HepG2 (cell line): ENCODE data around the gene GBA2. TPM values are rescaled to one million over a fixed set of nuclear protein-coding genes. Genes with fewer than 3 reads are reported as not detected.

Source experiments
- ONECUT2 ChIP-seq: sonication (generic); formaldehyde crosslinking; IDR thresholded peaks from 2 replicates; pipeline ENCODE4 v1.4.0; 2020; ENCODE audit warnings: missing genetic modification reagents
- SOX5 ChIP-seq: IDR thresholded peaks from 2 replicates; pipeline ENCODE4 v1.6.1; 2016; ENCODE audit warnings: borderline replicate concordance
- polyA plus RNA-seq, 8 experiments: library from polyadenylated mRNA; depleted of rRNA in 3 of 8; stranded (reverse) in 7 of 8; unstranded in 1 of 8; fragments of >200 nt; fragmentation: Illumina TruSeq in 4 of 8; extraction: Trizol in 4 of 8; gene quantifications; 2 replicates each; pipeline versions ENCODE4 v1.2.1 to v1.2.3, GENCODE V29; 2011 to 2016; ENCODE audit warnings: low read depth in 4 of 8, missing spikeins in 1 of 8, mixed read lengths in 1 of 8; ENCODE audit not compliant: insufficient read depth in 1 of 8
- total RNA-seq, 5 experiments: library from RNA; depleted of rRNA; stranded (reverse); fragments of >200 nt; fragmentation: Illumina TruSeq; extraction: Trizol; gene quantifications; 2 replicates each; pipeline ENCODE4 v1.2.3, GENCODE V29; 2016; ENCODE audit warnings: low read depth in 1 of 5
- TF ChIP-seq, protein P1 (sequence below): IDR thresholded peaks from 2 replicates; pipeline ENCODE4 v1.4.0; 2020; ENCODE audit warnings: mild to moderate bottlenecking, missing genetic modification reagents
- TF ChIP-seq, protein P2 (sequence below): sonication (generic); formaldehyde crosslinking; IDR thresholded peaks from 2 replicates; pipeline ENCODE4 v1.4.0; 2020; ENCODE audit warnings: missing genetic modification reagents
- TF ChIP-seq, protein P3 (sequence below), 2 experiments: sonication (generic) in 1 of 2; formaldehyde crosslinking in 1 of 2; IDR thresholded peaks; 2 replicates each; pipeline versions ENCODE4 v1.4.0 to v1.6.1; 2018 to 2020; ENCODE audit warnings: missing genetic modification reagents in 2 of 2, borderline replicate concordance in 1 of 2, low read depth in 1 of 2, mild to moderate bottlenecking in 1 of 2, missing biosample characterization in 1 of 2
- TF ChIP-seq, protein P4 (sequence below): sonication (generic); formaldehyde crosslinking; IDR thresholded peaks from 2 replicates; pipeline ENCODE4 v1.4.0; 2020; ENCODE audit warnings: mild to moderate bottlenecking, missing genetic modification reagents, borderline replicate concordance

The GBA2 gene
- total and polyA plus RNA-seq, 2 of the 13 experiments (the other 11 are each of a cell fraction or from before 2014, with no cell fraction given), result 37.5 to 86.1 TPM

GRCh38 chr9:35756275-35757225, 7.5 kb upstream of the GBA2 start (continued):
- no peak for TF ChIP-seq ONECUT2 (CRISPR knock-in tag)
- TF ChIP-seq SOX5 (CRISPR knock-in tag), result no peak
- TF ChIP-seq, protein P1, sequence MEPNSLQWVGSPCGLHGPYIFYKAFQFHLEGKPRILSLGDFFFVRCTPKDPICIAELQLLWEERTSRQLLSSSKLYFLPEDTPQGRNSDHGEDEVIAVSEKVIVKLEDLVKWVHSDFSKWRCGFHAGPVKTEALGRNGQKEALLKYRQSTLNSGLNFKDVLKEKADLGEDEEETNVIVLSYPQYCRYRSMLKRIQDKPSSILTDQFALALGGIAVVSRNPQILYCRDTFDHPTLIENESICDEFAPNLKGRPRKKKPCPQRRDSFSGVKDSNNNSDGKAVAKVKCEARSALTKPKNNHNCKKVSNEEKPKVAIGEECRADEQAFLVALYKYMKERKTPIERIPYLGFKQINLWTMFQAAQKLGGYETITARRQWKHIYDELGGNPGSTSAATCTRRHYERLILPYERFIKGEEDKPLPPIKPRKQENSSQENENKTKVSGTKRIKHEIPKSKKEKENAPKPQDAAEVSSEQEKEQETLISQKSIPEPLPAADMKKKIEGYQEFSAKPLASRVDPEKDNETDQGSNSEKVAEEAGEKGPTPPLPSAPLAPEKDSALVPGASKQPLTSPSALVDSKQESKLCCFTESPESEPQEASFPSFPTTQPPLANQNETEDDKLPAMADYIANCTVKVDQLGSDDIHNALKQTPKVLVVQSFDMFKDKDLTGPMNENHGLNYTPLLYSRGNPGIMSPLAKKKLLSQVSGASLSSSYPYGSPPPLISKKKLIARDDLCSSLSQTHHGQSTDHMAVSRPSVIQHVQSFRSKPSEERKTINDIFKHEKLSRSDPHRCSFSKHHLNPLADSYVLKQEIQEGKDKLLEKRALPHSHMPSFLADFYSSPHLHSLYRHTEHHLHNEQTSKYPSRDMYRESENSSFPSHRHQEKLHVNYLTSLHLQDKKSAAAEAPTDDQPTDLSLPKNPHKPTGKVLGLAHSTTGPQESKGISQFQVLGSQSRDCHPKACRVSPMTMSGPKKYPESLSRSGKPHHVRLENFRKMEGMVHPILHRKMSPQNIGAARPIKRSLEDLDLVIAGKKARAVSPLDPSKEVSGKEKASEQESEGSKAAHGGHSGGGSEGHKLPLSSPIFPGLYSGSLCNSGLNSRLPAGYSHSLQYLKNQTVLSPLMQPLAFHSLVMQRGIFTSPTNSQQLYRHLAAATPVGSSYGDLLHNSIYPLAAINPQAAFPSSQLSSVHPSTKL (CRISPR knock-in tag), result peak; percentile 51
- TF ChIP-seq, protein P2, sequence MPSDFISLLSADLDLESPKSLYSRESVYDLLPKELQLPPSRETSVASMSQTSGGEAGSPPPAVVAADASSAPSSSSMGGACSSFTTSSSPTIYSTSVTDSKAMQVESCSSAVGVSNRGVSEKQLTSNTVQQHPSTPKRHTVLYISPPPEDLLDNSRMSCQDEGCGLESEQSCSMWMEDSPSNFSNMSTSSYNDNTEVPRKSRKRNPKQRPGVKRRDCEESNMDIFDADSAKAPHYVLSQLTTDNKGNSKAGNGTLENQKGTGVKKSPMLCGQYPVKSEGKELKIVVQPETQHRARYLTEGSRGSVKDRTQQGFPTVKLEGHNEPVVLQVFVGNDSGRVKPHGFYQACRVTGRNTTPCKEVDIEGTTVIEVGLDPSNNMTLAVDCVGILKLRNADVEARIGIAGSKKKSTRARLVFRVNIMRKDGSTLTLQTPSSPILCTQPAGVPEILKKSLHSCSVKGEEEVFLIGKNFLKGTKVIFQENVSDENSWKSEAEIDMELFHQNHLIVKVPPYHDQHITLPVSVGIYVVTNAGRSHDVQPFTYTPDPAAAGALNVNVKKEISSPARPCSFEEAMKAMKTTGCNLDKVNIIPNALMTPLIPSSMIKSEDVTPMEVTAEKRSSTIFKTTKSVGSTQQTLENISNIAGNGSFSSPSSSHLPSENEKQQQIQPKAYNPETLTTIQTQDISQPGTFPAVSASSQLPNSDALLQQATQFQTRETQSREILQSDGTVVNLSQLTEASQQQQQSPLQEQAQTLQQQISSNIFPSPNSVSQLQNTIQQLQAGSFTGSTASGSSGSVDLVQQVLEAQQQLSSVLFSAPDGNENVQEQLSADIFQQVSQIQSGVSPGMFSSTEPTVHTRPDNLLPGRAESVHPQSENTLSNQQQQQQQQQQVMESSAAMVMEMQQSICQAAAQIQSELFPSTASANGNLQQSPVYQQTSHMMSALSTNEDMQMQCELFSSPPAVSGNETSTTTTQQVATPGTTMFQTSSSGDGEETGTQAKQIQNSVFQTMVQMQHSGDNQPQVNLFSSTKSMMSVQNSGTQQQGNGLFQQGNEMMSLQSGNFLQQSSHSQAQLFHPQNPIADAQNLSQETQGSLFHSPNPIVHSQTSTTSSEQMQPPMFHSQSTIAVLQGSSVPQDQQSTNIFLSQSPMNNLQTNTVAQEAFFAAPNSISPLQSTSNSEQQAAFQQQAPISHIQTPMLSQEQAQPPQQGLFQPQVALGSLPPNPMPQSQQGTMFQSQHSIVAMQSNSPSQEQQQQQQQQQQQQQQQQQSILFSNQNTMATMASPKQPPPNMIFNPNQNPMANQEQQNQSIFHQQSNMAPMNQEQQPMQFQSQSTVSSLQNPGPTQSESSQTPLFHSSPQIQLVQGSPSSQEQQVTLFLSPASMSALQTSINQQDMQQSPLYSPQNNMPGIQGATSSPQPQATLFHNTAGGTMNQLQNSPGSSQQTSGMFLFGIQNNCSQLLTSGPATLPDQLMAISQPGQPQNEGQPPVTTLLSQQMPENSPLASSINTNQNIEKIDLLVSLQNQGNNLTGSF, result peak; percentile 54; the same call in 1 of the 2 replicates
- TF ChIP-seq, protein P3, sequence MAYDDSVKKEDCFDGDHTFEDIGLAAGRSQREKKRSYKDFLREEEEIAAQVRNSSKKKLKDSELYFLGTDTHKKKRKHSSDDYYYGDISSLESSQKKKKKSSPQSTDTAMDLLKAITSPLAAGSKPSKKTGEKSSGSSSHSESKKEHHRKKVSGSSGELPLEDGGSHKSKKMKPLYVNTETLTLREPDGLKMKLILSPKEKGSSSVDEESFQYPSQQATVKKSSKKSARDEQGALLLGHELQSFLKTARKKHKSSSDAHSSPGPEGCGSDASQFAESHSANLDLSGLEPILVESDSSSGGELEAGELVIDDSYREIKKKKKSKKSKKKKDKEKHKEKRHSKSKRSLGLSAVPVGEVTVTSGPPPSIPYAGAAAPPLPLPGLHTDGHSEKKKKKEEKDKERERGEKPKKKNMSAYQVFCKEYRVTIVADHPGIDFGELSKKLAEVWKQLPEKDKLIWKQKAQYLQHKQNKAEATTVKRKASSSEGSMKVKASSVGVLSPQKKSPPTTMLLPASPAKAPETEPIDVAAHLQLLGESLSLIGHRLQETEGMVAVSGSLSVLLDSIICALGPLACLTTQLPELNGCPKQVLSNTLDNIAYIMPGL (CRISPR knock-in tag; IDR thresholded peaks at IDR 0.05; ENCODE audit: borderline replicate concordance in 1 of 2, low read depth in 1 of 2), result peak; percentile 72 to 92
- TF ChIP-seq, protein P4, sequence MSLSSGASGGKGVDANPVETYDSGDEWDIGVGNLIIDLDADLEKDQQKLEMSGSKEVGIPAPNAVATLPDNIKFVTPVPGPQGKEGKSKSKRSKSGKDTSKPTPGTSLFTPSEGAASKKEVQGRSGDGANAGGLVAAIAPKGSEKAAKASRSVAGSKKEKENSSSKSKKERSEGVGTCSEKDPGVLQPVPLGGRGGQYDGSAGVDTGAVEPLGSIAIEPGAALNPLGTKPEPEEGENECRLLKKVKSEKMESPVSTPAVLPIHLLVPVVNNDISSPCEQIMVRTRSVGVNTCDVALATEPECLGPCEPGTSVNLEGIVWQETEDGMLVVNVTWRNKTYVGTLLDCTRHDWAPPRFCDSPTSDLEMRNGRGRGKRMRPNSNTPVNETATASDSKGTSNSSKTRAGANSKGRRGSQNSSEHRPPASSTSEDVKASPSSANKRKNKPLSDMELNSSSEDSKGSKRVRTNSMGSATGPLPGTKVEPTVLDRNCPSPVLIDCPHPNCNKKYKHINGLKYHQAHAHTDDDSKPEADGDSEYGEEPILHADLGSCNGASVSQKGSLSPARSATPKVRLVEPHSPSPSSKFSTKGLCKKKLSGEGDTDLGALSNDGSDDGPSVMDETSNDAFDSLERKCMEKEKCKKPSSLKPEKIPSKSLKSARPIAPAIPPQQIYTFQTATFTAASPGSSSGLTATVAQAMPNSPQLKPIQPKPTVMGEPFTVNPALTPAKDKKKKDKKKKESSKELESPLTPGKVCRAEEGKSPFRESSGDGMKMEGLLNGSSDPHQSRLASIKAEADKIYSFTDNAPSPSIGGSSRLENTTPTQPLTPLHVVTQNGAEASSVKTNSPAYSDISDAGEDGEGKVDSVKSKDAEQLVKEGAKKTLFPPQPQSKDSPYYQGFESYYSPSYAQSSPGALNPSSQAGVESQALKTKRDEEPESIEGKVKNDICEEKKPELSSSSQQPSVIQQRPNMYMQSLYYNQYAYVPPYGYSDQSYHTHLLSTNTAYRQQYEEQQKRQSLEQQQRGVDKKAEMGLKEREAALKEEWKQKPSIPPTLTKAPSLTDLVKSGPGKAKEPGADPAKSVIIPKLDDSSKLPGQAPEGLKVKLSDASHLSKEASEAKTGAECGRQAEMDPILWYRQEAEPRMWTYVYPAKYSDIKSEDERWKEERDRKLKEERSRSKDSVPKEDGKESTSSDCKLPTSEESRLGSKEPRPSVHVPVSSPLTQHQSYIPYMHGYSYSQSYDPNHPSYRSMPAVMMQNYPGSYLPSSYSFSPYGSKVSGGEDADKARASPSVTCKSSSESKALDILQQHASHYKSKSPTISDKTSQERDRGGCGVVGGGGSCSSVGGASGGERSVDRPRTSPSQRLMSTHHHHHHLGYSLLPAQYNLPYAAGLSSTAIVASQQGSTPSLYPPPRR (CRISPR knock-in tag), result 0 out of 2 replicates have a peak, but pooled peaks have one; percentile 20
